ENCODE data around the gene AMOTL2.

Gene AMOTL2

GRCh38 chr3:134325706-134326105 is 48.5 kb downstream of the AMOTL2 start:
- H3K4me1 ChIP-seq (ENCODE audit: control insufficient read depth in 1 of 2, insufficient read depth in 1 of 2, low read depth in 1 of 2, low read length in 1 of 2) = no peaks in the 10 kb centered on the region
- no peak overlapping the region for H3K4me3 ChIP-seq (ENCODE audit: low read depth in 1 of 2, low read length in 1 of 2)
- no peaks in the 10 kb centered on the region for H3K9me3 ChIP-seq
- no peaks in the 10 kb centered on the region for H3K36me3 ChIP-seq
- TF ChIP-seq CTCF (IDR thresholded peaks at IDR 0.05) = no peak
- H3K27ac ChIP-seq = no peak overlapping the region
- H3K27me3 ChIP-seq = peaks cover 43% of the 10 kb centered on the region

- Histone ChIP-seq H3K9me3 (no peaks in the 10 kb centered on the region), H3K36me3 (no peaks in the 10 kb centered on the region), H3K4me3 (ENCODE audit: low read depth in 1 of 2, low read length in 1 of 2) (no peak overlapping the region), H3K27me3 (peaks cover 48% of the 10 kb centered on the region), H3K4me1 (ENCODE audit: control insufficient read depth in 1 of 2, insufficient read depth in 1 of 2, low read depth in 1 of 2, low read length in 1 of 2) (no peaks in the 10 kb centered on the region), H3K27ac (no peak overlapping the region)
- no peak for TF ChIP-seq CTCF (IDR thresholded peaks at IDR 0.05)
Measured at GRCh38 chr3:134325061-134325705, 49.1 kb downstream of the AMOTL2 start.

- Histone ChIP-seq H3K4me1 (ENCODE audit: control insufficient read depth in 1 of 2, insufficient read depth in 1 of 2, low read depth in 1 of 2, low read length in 1 of 2) (no peaks in the 10 kb centered on the region), H3K27ac (no peak overlapping the region), H3K4me3 (ENCODE audit: low read depth in 1 of 2, low read length in 1 of 2) (no peak overlapping the region), H3K36me3 (no peaks in the 10 kb centered on the region), H3K9me3 (no peaks in the 10 kb centered on the region), H3K27me3 (peaks cover 52% of the 10 kb centered on the region)
- no peak for TF ChIP-seq CTCF (IDR thresholded peaks at IDR 0.05)
Measured at GRCh38 chr3:134323966-134324962, 50.0 kb downstream of the AMOTL2 start.

- Histone ChIP-seq H3K36me3 (no peaks in the 10 kb centered on the region), H3K4me3 (ENCODE audit: low read depth in 1 of 2, low read length in 1 of 2) (no peak overlapping the region), H3K27me3 (peaks cover 37% of the 10 kb centered on the region), H3K27ac (no peak overlapping the region), H3K9me3 (no peaks in the 10 kb centered on the region), H3K4me1 (ENCODE audit: control insufficient read depth in 1 of 2, insufficient read depth in 1 of 2, low read depth in 1 of 2, low read length in 1 of 2) (no peaks in the 10 kb centered on the region)
- TF ChIP-seq CTCF (IDR thresholded peaks at IDR 0.05) = no peak
Measured at GRCh38 chr3:134322286-134322685, 52.0 kb downstream of the AMOTL2 start.

GRCh38 chr3:134320749-134321148 is 53.5 kb downstream of the AMOTL2 start:
- Histone ChIP-seq H3K4me3 (ENCODE audit: low read depth in 1 of 2, low read length in 1 of 2) (no peak overlapping the region), H3K27ac (no peak overlapping the region), H3K27me3 (peaks cover 29% of the 10 kb centered on the region), H3K36me3 (no peaks in the 10 kb centered on the region), H3K9me3 (no peaks in the 10 kb centered on the region), H3K4me1 (ENCODE audit: control insufficient read depth in 1 of 2, insufficient read depth in 1 of 2, low read depth in 1 of 2, low read length in 1 of 2) (no peaks in the 10 kb centered on the region)
- TF ChIP-seq CTCF (IDR thresholded peaks at IDR 0.05) = no peak
